ENCODE data around the gene CHCHD6.

Gene CHCHD6

GRCh38 chr3:126903521-126903920, 199.5 kb downstream of the CHCHD6 start:
- Histone ChIP-seq H3K9me3 (ENCODE audit: insufficient read depth, low read length) (no peaks in the 10 kb centered on the region), H3K4me1 (ENCODE audit: low read length) (no peaks in the 10 kb centered on the region), H3K4me2 (ENCODE audit: low read length) (no peak overlapping the region), H3K9ac (ENCODE audit: low read length) (no peak overlapping the region), H4K20me1 (ENCODE audit: insufficient read depth, low read length) (no peaks in the 10 kb centered on the region), H3K4me3 (ENCODE audit: low read length) (no peak overlapping the region), H3K27me3 (ENCODE audit: low read depth, low read length) (no peaks in the 10 kb centered on the region), H2AFZ (ENCODE audit: low read depth, low read length) (no peak overlapping the region), H3K79me2 (ENCODE audit: low read length) (no peaks in the 10 kb centered on the region), H3K27ac (ENCODE audit: low read length) (no peak overlapping the region), H3K36me3 (replicated peaks; ENCODE audit: low read depth, low read length) (no peaks in the 10 kb centered on the region)
- no peak for TF ChIP-seq EZH2phosphoT487 (IDR thresholded peaks at IDR 0.05; ENCODE audit: low read depth)
- TF ChIP-seq, protein P1, sequence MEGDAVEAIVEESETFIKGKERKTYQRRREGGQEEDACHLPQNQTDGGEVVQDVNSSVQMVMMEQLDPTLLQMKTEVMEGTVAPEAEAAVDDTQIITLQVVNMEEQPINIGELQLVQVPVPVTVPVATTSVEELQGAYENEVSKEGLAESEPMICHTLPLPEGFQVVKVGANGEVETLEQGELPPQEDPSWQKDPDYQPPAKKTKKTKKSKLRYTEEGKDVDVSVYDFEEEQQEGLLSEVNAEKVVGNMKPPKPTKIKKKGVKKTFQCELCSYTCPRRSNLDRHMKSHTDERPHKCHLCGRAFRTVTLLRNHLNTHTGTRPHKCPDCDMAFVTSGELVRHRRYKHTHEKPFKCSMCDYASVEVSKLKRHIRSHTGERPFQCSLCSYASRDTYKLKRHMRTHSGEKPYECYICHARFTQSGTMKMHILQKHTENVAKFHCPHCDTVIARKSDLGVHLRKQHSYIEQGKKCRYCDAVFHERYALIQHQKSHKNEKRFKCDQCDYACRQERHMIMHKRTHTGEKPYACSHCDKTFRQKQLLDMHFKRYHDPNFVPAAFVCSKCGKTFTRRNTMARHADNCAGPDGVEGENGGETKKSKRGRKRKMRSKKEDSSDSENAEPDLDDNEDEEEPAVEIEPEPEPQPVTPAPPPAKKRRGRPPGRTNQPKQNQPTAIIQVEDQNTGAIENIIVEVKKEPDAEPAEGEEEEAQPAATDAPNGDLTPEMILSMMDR (IDR thresholded peaks at IDR 0.05; ENCODE audit: low read depth, low read length): no peak

GRCh38 chr3:126907557-126907956, 203.5 kb downstream of the CHCHD6 start:
- Histone ChIP-seq H3K4me1 (ENCODE audit: low read length) (peaks cover 22% of the 10 kb centered on the region), H3K9me3 (ENCODE audit: insufficient read depth, low read length) (no peaks in the 10 kb centered on the region), H3K4me2 (ENCODE audit: low read length) (no peak overlapping the region), H3K79me2 (ENCODE audit: low read length) (no peaks in the 10 kb centered on the region), H2AFZ (ENCODE audit: low read depth, low read length) (no peak overlapping the region), H3K27me3 (ENCODE audit: low read depth, low read length) (no peaks in the 10 kb centered on the region), H3K9ac (ENCODE audit: low read length) (no peak overlapping the region), H3K27ac (ENCODE audit: low read length) (no peak overlapping the region), H3K4me3 (ENCODE audit: low read length) (no peak overlapping the region), H3K36me3 (replicated peaks; ENCODE audit: low read depth, low read length) (no peaks in the 10 kb centered on the region), H4K20me1 (ENCODE audit: insufficient read depth, low read length) (no peaks in the 10 kb centered on the region)
- TF ChIP-seq, protein P1 (IDR thresholded peaks at IDR 0.05; ENCODE audit: low read depth, low read length): no peak
- no peak for TF ChIP-seq EZH2phosphoT487 (IDR thresholded peaks at IDR 0.05; ENCODE audit: low read depth)

DNA sequence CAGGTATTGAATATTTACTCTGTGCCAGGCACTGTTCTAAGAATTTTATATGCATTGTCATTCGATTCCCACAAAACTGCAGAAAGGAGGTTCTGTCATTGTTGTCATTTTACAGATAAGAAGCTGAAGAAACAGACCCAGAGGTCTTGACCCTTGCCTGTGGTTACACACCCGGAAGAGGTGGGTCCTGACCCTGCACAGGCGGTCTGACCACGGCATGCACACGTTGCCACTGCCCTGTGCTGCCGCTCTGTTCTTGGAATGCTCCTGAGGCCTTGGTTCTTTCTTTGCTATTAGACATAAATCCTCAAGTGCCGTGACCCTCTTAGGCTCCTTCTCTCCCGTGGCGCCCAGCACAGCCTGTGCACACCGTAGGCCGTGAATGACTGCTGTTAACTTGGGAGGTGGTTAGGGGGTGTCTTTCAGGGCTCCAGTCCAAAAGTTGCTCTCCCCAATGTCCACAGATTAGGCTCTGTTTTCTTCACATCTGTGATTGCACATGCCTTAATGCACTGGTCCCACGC, 204.8 kb downstream of the CHCHD6 start:
- TF ChIP-seq, protein P1 (IDR thresholded peaks at IDR 0.05; ENCODE audit: low read depth, low read length): no peak
- no peak for TF ChIP-seq EZH2phosphoT487 (IDR thresholded peaks at IDR 0.05; ENCODE audit: low read depth)
- Histone ChIP-seq H3K9me3 (ENCODE audit: insufficient read depth, low read length) (no peaks in the 10 kb centered on the region), H3K9ac (ENCODE audit: low read length) (no peak overlapping the region), H3K4me3 (ENCODE audit: low read length) (no peak overlapping the region), H2AFZ (ENCODE audit: low read depth, low read length) (no peak overlapping the region), H3K4me2 (ENCODE audit: low read length) (no peak overlapping the region), H3K36me3 (replicated peaks; ENCODE audit: low read depth, low read length) (no peaks in the 10 kb centered on the region), H3K4me1 (ENCODE audit: low read length) (peaks cover 34% of the 10 kb centered on the region), H3K27me3 (ENCODE audit: low read depth, low read length) (no peaks in the 10 kb centered on the region), H3K27ac (ENCODE audit: low read length) (no peak overlapping the region), H3K79me2 (ENCODE audit: low read length) (no peaks in the 10 kb centered on the region), H4K20me1 (ENCODE audit: insufficient read depth, low read length) (no peaks in the 10 kb centered on the region)

- no peaks in the 10 kb centered on the region for H3K79me2 ChIP-seq (ENCODE audit: low read length)
- TF ChIP-seq, protein P1 (IDR thresholded peaks at IDR 0.05; ENCODE audit: low read depth, low read length): no peak
- no peak for TF ChIP-seq EZH2phosphoT487 (IDR thresholded peaks at IDR 0.05; ENCODE audit: low read depth)
- peaks cover 35% of the 10 kb centered on the region for H3K4me1 ChIP-seq (ENCODE audit: low read length)
- H3K27ac ChIP-seq (ENCODE audit: low read length): no peak overlapping the region
- no peaks in the 10 kb centered on the region for H3K36me3 ChIP-seq (replicated peaks; ENCODE audit: low read depth, low read length)
- no peak overlapping the region for H3K9ac ChIP-seq (ENCODE audit: low read length)
- H3K4me2 ChIP-seq (ENCODE audit: low read length): no peak overlapping the region
- H3K9me3 ChIP-seq (ENCODE audit: insufficient read depth, low read length): no peaks in the 10 kb centered on the region
- H2AFZ ChIP-seq (ENCODE audit: low read depth, low read length): no peak overlapping the region
- H3K27me3 ChIP-seq (ENCODE audit: low read depth, low read length): no peaks in the 10 kb centered on the region
- H4K20me1 ChIP-seq (ENCODE audit: insufficient read depth, low read length): no peaks in the 10 kb centered on the region
- no peak overlapping the region for H3K4me3 ChIP-seq (ENCODE audit: low read length)
These were observed 206.2 kb downstream of the CHCHD6 start for GRCh38 chr3:126910231-126910630.
